ENCODE measurements around the gene TYRO3.

DNA sequence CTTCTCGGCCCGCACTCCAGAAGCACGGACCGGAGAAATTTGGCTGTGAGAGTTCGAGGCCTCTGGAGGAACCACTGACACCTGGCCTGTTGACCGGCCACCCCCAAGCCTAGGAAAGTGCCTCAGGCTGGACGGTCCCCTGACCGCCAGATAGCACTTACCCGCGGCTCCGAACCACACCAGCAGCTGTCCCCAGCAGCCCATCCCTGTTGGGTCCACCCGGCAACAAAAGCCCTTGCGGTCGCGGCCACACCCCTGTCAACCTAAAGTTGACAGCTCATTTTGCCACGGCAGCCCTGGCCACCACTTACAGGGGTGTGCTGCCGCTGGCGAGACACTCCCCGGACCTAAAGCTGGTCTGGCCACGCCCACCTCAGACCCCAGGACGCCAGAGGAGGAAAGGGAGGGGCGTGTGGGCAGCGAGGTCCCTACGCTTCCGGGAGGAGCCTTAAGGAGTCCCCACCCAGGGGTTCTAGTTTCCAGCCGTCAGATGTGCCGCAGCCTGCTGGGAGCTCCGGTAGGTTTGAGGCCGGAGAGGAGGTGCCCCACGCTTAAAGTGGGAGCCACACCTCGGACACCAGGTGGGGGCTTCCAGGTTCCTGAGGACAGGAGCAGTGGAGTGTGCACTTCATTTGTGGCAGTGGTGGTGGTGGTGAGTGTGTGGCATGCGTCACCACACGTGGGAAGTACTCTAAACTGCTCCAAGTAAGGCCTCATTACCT lies 45.3 kb upstream of the TYRO3 start, which contains the start of gene LTK:
- TF ChIP-seq, protein P1, sequence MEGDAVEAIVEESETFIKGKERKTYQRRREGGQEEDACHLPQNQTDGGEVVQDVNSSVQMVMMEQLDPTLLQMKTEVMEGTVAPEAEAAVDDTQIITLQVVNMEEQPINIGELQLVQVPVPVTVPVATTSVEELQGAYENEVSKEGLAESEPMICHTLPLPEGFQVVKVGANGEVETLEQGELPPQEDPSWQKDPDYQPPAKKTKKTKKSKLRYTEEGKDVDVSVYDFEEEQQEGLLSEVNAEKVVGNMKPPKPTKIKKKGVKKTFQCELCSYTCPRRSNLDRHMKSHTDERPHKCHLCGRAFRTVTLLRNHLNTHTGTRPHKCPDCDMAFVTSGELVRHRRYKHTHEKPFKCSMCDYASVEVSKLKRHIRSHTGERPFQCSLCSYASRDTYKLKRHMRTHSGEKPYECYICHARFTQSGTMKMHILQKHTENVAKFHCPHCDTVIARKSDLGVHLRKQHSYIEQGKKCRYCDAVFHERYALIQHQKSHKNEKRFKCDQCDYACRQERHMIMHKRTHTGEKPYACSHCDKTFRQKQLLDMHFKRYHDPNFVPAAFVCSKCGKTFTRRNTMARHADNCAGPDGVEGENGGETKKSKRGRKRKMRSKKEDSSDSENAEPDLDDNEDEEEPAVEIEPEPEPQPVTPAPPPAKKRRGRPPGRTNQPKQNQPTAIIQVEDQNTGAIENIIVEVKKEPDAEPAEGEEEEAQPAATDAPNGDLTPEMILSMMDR (conservative IDR thresholded peaks at IDR 0.05; ENCODE audit: low read length): no peak
- TF ChIP-seq EZH2phosphoT487 (IDR thresholded peaks at IDR 0.05; ENCODE audit: borderline replicate concordance, low read depth, low read length): no peak

Measured in OCI-LY7 (cell line).